ENCODE results near the gene PCDH8.

- TF ChIP-seq CTCF (conservative IDR thresholded peaks at IDR 0.05) = no peak
- no peak for TF ChIP-seq ZFX (IDR thresholded peaks at IDR 0.05)
Observed at GRCh38 chr13:52847682-52848432, 583 bp downstream of the PCDH8 start.

All from C4-2B (cell line).